Measurements from ENCODE around the gene PRSS1. TPM values are rescaled to one million over a fixed set of nuclear protein-coding genes. Genes with fewer than 3 reads are reported as not detected.

The PRSS1 gene
- total and polyA plus RNA-seq, 2 donors (not counting 3 experiments of a cell fraction or from before 2014, with no cell fraction given) = not detected

- no peak for FAIRE-seq
- dilution Hi-C loops (cut with MboI; ENCODE audit: extremely low pct_ligation_motif_present, low sequenced_read_pairs) = no loop called here
- CTCF ChIA-PET = interaction anchor here (0.7 to 2.1 kb wide), 2 partner anchors 59 to 66 kb away, joined by 3 to 7 read pairs; no protein-coding TSS in a partner anchor
- no peak for DNase-seq (ENCODE audit: low read depth, low spot score)
- H3K4me1 ChIP-seq (ENCODE audit: control insufficient read depth, extremely low read depth, insufficient read depth, low read length) = peaks cover 13% of the 10 kb centered on the region
- POLR2A ChIA-PET = no interaction called here
- no peak overlapping the region for H2AFZ ChIP-seq (ENCODE audit: low read depth, low read length)
- intact Hi-C loops (cut with micrococcal nuclease) = no loop called here
- H3K36me3 ChIP-seq (ENCODE audit: control insufficient read depth in 2 of 2, extremely low read depth in 1 of 2, insufficient read depth in 2 of 2, low read length in 2 of 2) = no peaks in the 10 kb centered on the region
- H4K20me1 ChIP-seq (replicated peaks; ENCODE audit: control insufficient read depth, extremely low read depth, insufficient read depth, low read length) = no peaks in the 10 kb centered on the region
- no peak overlapping the region for H3K9ac ChIP-seq (replicated peaks; ENCODE audit: extremely low read depth, insufficient read depth, low read length)
- no peaks in the 10 kb centered on the region for H3K79me2 ChIP-seq (ENCODE audit: control insufficient read depth, insufficient read depth, low read length)
- TF ChIP-seq FOS (IDR thresholded peaks at IDR 0.05; ENCODE audit: borderline replicate concordance, insufficient read depth, low read length) = no peak
- TF ChIP-seq GATA2 (IDR thresholded peaks at IDR 0.05; ENCODE audit: insufficient read depth, insufficient read length, low read depth, low read length) = no peak
- no peak for TF ChIP-seq CTCF (IDR thresholded peaks at IDR 0.05; ENCODE audit: extremely low read depth in 1 of 2, insufficient read depth in 1 of 2, low read depth in 1 of 2, low read length in 2 of 2)
- no peak for TF ChIP-seq POLR2AphosphoS5 (IDR thresholded peaks at IDR 0.05; ENCODE audit: insufficient read depth, low read depth, low read length)
- TF ChIP-seq JUN (IDR thresholded peaks at IDR 0.05; ENCODE audit: borderline replicate concordance, insufficient read depth, insufficient read length, low read depth) = no peak
- TF ChIP-seq MAX (IDR thresholded peaks at IDR 0.05; ENCODE audit: insufficient read depth, insufficient read length) = no peak
- no peak for TF ChIP-seq EZH2 (IDR thresholded peaks at IDR 0.05; ENCODE audit: borderline replicate concordance, low read depth, low read length, severe bottlenecking)
- no peak for TF ChIP-seq POLR2A (IDR thresholded peaks at IDR 0.05; ENCODE audit: low read depth, low read length)
- no peak for TF ChIP-seq MYC (IDR thresholded peaks at IDR 0.05; ENCODE audit: low read depth, low read length)
- no TSS peak for BruUV-seq (replicated peaks)
- H3K27me3 ChIP-seq (ENCODE audit: control insufficient read depth in 2 of 2, insufficient read depth in 2 of 2, low read length in 2 of 2) = peaks cover 21 to 29% of the 10 kb centered on the region in 2 experiments
- no peak overlapping the region for H3K27ac ChIP-seq (ENCODE audit: insufficient read depth, low read depth, low read length)
- no peak overlapping the region for H3K4me2 ChIP-seq (ENCODE audit: insufficient read depth, low read length)
- H3K4me3 ChIP-seq (replicated peaks in 1 of 3; ENCODE audit: insufficient read depth in 1 of 3, low read depth in 1 of 3, low read length in 3 of 3) = no peak overlapping the region
- H3K9me3 ChIP-seq (replicated peaks; ENCODE audit: control insufficient read depth, insufficient read depth, low read length) = no peaks in the 10 kb centered on the region
- H3K9me1 ChIP-seq (replicated peaks; ENCODE audit: control insufficient read depth, extremely low read depth, insufficient read depth, low read length) = no peaks in the 10 kb centered on the region
These were observed 31.8 kb upstream of the PRSS1 start for GRCh38 chr7:142717453-142717852.

All from endothelial cell of umbilical vein (primary cell).